NCI-H2081 treated with DMSO at 0.1 percent for 48 hours (cell line): Measurements from ENCODE around the gene MFSD12.
"Not testable (repeated sequence)": the region's sequence is repeated elsewhere in the genome, so short reads cannot be mapped to it uniquely, and the experiment has no call there.

Source experiments
- DNase-seq: peaks from one replicate; lab custom pipeline; 2025; lab: John Stamatoyannopoulos, UW

The MFSD12 gene

DNA sequence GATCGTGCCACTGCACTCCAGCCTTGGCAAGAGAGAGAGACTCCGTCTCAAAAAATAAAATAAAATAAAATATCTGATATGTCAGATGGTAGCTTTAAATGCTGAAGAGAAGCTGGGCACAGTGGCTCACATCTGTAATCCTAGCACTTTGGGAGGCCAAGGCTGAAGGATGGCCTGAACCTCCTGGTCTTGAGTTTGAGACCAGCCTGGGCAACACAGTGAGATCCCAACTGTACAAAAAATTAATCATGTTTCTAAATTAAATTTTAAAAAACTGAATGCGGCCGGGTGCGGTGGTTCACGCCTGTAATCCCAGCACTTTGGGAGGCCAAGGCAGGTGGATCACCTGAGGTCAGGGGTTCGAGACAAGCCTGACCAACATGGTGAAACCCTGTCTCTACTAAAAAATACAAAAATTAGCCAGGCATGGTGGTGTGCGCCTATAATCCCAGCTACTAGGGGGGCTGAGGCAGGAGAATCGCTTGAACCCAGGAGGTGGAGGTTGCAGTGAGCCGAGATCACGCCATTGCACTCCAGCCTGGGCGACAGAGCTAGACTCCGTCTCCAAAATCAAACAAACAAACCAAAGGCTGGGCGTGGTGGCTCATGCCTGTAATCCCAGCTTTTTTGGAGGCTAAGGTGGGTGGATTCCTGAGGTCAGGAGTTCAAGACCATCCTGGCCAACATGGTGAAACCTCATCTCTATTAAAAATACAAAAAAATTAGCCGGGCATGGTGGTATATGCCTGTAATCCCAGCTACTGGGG, 26.8 kb upstream of the MFSD12 start:
- DNase-seq = not testable (repeated sequence)

DNA sequence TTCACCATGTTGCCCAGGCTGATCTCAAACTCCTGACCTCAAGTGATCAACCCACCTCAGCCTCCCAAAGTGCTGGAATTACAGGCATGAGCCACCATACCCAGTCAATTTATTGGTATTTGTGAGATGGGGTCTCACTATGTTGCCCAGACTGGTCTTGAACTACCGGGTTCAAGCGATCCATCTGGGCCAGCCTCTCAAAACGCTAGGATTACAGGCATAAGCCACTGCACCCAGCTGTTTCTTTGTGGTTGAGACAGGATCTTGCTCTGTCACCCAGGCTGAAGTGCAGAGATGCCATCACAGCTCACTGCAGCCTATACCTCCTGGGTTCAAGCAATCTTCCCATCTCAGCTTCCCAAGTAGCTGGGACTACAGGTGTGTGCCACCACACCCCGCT, 24.4 kb upstream of the MFSD12 start:
- DNase-seq = not testable (repeated sequence)

DNA sequence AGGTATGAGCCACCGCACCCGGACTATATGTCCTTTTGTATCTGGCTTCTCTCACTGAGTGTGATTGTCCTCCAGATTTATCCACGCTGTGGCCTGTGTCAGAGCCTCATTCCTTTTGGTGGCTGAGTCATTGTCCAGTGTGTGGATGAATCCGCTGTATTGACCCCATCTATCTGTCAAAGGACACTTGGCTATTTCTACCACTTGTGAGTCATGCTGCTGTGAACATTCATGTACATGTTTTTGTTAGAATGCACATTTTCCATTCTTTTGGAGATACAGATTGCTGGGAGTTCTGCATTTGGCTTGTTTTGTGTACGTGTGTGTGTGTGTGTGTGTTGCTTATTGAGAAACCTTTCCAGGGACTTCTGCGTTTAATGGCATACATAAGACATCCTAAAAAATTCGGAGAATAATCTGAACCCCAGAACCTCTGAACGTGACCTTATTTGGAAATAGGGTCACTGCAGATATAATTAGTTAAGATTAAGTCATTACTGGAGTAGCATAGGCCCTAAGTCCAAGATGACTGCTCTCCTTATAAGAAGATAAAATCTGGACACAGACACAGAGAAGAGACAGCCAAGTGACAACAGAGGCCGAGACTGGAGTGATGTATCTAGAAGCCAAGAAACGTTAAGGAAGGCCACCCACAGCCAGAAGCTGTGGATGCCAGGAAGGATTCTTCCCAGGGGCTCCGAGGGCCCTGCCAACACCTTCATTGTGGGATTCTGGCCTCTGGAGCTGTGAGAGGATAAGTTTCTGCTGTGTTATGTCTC, 23.0 kb upstream of the MFSD12 start:
- no peak for DNase-seq

DNA sequence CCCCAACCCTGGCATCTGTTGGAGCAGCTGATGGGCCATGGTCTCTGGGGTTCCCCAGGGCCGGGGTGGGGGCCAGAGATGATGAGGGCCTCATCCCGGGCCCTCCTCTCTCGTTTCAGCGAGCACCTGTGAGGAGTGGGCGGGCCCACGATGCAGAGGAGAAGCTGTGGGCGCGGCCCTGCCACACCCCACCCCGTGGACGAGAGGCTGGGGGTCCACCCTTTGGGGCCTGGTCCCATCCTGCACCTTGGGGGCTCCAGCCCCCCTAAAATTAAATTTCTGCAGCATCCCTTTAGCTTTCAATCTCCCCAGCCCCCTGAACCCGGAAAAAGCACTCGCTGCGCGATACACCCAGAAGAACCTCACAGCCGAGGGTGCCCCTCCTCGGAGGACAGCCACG, 21.0 kb upstream of the MFSD12 start:
- DNase-seq = no peak

DNA sequence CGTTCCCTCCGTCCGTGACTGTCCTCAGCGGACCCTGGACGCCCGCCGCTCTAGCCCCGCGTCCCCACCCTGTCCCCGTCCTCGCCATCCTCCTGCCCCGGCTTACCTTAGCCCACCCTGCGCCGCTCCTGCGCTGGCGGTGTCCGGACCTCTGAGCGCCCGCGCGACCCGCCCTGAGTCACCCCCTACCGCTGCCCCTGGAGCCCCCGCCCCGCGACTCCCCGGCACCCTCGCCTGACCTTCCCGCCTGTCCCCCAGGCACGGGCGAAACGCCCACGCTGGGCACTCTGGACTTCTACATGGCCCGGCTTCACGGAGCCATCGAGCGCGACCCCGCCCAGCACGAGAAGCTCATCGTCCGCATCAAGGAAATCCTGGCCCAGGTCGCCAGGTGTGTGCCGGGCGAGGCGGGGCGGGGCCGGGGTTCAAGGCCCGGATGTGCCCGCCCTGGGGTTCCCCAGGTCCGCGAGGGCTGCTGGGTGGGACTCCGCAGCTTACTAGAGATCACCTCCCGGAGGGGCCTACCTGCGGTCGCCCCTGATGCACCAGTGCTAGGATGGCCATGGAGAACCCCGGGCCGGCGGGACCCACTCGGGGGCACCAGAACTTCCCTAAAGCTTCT, 20.4 kb upstream of the MFSD12 start:
- no peak for DNase-seq

DNA sequence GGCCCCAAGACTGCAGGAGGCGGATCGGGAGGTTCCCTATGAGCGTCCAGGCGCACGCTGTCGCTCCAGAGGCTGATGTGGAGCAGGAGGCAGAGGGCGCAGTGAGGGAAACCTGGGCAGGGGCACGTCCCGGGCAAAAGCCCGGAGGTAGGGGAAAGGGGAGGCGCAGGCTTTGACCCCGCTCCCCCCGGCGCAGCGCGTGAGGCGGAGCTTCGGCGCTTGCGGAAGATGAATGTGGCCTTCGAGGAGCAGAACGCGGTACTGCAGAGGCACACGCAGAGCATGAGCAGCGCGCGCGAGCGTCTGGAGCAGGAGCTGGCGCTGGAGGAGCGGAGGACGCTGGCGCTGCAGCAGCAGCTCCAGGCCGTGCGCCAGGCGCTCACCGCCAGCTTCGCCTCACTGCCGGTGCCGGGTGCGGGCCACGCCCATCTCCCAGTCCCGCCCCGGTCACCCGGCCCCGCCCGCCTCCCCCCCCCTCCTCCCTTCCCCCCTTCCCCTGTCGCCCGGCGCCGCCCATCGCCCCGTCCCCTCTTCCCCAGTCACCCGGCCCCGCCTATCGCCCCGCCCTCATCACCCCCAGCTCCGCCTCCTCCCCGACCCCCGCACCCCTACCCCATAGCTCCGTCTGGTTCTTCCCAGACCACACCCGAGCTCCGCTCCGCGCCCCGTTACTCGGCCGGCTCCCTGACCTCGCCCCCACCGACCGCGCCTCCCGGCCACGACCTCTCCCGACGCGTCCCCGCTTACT, 19.5 kb upstream of the MFSD12 start:
- DNase-seq = no peak

DNA sequence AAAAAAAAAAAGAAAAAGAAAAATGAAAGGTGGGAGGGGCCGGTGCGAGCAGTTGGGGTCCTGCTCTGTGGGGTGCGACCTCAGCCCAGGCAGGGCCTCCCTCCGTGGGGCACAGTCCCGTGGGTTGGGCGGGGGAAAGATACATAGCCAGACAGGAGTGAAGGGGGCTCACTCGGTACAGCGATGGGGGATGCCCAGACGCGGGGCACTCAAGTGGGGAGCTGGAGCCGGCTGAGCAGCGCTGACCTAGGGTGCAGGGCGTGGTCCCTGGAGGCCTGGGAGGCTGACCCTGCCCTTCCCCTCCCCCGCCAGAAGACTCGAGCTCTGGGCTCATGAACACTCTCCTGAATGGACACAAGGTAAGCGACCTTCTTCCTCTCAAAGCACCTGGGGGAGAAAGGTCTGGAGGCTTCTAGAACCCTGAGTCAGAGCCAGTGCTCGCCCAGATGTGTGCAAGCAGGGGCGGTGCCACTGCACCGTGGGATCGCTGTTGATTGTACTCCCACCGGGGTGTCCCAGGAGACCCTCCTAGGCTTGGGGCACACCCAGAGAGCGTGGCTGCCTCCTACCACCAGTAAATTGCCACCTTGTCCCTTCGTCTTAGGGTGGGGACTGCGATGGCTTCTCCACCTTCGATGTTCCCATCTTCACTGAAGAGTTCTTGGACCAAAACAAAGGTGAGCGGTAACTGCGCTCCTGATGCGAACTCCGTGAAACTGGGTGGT, 18.7 kb upstream of the MFSD12 start:
- no peak for DNase-seq

DNA sequence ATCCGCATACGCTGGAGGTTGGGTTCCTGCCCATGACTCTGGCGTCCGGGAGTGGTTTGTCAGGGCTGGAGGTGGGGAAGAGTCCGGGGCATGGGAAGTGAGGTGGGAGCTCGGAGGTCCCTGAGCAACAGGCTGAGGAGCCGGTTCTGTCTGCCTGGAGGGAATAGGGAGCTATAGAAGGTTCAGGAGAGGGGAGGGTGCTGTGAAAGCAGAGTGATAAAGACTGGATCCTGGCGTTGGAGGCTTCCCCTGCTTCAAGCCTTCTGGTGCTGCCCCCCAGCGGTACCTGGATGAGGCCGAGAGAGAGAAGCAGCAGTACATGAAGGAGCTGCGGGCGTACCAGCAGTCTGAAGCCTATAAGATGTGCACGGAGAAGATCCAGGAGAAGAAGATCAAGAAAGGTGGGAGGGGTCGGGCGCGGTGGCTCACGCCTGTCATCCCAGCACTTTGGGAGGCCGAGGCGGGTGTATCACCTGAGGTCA, 17.9 kb upstream of the MFSD12 start:
- DNase-seq = no peak

DNA sequence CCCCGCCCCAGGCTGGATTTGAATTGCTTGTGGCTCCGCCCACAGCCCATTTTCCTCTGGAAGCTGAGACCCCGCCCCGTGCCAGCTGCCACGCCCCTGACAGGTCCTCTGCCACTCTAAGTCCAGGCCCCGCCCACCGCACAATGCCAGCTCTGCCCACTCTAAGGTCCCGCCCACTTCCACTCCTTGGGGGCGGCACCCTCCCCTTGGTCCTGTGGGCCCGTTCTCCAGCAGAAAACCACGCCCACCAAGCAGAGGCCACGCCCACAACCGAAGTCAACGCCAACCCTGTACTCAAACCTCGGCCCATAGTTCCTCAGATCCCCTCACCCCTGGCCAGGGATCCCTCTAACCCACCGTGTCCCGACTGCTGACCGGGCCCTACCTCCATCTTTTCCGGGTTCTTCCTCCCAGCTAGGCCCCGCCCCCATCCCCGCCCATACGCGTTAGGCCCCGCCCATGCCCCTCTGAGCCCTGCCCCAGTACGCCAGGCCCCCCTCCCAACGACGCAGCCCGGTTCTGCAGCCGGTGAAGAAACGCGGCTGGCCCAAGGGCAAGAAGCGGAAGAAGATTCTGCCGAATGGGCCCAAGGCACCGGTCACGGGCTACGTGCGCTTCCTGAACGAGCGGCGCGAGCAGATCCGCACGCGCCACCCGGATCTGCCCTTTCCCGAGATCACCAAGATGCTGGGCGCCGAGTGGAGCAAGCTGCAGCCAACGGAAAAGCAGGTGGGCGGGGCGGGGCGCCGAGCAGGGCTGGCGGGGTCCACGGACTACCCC, 16.7 kb upstream of the MFSD12 start:
- peak; percentile 23 for DNase-seq

DNA sequence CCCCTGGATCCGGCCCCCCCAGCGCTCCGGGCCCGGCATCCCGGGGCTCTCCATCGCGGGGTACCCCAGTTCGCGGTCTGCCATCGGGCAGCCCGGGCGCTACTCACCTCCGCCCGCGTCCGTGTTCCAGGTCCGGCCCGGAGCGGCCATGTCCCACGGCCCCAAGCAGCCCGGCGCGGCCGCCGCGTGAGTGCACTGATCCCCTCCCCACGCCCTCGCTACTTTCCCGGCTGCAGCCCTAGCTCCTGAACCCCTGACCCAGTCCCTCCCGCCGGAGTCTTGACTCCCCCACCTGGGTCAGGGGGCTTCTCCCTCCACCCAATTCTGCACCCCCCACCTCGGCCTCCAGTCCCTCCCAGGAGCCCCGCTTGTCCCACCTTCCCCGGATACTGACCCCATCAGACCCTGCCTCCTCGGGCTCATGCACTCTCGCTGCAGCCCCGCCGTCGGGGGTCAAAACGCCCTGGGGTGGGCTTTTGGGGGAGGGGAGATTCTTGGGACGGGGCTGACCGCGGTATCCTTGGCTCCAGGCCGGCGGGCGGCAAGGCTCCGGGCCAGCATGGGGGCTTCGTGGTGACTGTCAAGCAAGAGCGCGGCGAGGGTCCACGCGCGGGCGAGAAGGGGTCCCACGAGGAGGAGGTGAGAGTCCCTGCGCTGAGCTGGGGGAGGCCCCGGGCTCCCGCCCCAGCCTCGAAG, 15.9 kb upstream of the MFSD12 start:
- no peak for DNase-seq

DNA sequence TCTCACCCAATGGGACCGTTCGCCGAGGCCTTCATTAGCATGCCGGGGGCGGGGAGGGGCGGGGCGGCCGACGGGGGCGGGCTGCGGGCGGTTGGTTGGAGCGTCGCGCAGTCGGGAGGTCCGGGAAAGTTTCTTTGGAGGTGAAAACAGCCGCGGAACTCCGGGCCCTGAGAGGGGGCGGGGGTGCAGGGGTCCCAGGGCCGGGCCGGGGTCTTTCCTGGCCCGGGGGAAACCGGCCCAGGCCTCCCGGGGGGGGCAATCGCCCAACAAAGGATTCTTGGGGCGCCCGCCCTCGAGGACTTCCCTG, 15.4 kb upstream of the MFSD12 start, which contains the start of gene HMG20B:
Gene HMG20B (plus strand): TSS at position 90 of the 307 bp plus-strand sequence. CDS start 366 bp downstream, outside the sequence.
- no peak for DNase-seq

DNA sequence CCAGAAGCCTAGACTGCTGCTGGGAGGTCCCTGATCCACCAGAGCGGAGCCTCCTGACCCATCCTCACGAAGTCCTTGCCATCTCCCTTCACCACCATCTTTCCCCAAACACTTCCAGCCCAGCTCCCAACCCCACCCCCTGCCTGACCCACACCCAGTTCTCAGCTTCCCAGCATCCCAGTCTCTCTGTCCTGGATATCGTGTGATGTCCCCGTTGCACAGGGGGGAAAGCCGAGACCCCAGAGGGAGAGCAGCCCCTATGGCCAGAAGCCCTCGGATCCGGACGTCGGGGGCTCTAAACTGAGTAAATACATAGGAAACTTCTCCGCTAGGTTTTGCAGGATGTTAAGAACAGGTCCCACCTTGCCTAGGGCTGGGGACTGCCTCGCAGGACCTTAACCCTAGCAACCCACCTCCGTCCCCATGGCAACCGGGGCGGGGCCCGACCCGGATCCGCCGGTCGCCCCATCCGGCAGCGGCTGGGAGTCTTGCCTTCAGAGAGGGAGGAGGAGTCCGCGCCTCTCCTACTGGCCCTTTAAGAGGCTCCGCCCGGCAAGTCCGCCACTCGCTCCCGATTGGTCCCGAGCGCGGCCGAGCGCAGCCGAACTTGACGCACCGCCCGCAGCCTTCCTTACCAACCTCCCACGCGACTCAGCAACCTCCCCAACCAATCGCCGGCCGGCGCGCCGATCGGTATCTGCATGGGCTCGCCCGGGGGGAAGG, 14.9 kb upstream of the MFSD12 start:
- DNase-seq = peak; percentile 94

DNA sequence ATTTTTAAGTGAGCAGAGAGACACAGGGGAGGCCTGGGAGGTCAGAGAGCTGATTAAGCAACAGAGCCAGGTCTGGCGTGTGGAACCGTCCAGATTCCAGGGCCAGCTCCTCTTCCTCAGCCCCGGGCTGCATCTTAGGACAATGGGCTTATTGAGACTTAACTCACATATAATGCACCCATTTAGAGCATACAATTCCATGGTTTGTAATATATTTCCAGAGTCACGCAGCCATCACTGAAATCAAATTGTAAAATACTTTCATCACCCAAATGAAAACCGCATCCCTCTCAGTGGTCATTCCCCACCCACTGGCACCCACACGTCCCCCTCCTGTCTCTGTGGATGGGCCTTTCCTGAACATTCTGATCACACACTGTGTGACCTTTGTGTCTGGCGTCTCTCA, 13.2 kb upstream of the MFSD12 start:
- no peak for DNase-seq

DNA sequence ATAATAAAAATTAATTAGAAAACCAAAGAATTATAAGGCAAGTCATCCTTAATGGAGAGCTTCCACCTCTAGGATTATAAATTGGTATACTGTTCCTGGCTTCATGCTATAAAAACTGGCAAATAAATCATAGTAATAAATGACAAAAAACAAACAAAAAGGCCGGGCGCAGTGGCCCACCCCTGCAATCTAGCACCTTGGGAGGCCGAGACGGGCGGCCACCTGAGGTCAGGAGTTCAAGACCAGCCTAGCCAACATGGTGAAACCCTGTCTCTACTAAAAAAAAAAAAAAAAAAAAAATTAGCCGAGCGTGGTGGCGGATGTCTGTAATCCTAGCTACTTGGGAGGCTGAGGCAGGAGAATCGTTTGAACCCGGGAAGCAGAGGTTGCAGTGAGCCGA, 12.7 kb upstream of the MFSD12 start:
- not testable (repeated sequence) for DNase-seq

DNA sequence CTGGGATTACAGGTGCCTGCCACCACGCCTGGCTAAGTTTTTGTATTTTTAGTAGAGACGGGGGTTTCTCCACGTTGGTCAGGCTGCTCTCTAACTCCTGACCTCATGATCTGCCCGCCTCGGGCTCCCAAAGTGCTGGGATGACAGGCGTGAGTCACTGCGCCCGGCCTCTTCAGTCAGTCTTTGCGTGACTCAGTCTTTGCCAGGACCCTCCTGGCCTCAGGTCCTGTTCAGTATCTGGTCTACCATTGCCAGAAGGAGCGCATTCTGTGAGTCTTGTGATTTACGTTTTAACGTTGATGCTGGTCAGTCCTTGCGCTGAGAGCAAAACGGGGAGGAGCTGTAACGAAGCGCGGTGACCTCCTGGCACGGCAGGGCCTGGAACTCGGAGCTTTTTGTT, 7.8 kb upstream of the MFSD12 start:
- DNase-seq = no peak

DNA sequence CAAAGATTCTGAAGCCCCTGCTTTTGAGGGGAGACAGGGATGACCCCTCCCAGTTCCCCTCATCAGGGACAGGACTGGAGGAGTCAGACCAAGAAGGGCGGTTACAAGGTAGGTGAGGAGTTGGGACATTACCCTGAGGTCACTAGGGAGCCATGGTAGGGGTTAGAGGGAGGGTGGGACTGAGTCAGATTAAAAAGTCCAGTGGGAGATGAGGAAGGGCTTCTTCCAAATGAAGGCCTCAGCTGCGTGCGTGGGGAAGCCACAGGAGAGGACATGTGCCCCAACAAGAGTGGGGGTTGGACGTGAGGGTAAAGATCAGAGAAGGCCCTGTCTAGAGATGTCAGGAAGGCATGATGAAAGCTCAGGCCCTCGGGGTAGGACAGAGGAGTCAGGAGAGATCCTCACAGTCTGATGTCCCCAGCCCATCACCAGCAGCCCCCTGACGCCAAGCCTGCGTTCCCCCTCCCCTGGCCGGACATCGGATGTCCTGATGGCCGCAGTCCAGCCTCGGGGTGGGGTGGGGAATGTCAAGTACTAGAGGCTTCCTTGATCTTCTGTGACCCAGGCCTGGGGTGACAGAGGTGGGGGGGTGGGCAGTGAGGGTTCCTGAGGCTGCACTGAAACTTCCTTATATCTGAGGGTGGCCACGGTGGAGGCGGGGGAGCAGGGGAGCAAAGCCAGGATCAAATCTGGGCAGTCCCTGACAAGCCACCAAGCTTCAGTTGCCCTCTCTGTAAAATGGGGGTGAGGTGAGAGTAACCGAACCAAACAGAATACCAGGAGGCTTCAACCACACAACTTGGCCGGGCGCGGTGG, 6.5 kb upstream of the MFSD12 start:
- no peak for DNase-seq

DNA sequence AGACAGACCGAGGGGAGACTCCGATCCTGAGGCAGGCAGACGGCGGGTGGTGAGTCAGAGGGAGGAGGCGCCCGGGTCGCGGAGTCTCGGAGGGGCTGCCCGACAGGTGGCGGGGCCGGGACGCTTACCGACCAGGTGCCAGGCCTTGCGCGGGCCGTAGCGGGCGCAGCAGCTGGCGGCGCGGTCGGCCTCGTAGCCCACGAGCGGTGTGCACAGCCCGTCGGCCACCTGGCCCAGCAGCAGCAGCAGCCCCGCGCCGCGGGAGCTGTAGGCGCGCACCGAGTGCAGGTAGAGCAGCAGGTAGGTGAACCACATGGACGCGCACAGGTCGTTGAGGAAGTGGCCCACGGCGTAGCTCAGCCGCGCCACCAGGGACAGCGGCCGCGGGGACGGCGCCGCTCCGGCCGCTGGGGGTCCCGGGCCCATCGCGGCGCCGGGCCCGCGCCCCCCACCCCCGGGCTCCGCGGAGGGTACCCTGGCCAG, 367 bp downstream of the MFSD12 start:
- no peak for DNase-seq

DNA sequence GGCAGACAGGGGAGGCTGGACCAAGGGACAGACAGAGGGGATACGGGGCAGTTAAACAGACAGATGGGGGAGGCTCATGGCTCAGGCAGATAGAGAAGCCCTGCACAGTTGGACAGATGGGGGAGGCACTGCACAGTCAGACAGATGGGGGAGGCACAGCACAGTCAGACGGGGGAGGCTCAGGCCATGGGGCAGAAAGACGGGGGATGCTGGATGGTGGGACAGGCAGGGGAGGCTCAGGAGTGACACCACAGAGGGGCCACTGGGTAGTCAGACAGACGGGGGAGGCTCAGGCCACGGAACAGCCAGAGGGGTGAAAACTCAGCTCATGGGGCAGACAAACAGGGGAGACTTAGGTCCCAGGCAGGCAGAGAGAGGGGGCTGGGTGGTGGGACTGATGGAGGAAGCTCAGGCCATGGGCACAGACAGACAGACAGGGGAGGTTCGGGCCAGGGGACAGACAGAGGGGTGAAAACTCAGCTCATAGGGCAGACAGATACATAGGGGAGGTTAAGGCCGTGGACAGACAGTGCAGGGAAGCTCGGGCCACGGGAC, 886 bp downstream of the MFSD12 start:
- no peak for DNase-seq
